AG09309 (cell line): Measurements from ENCODE around the gene MPV17L.
"Not testable (repeated sequence)": the region's sequence is repeated elsewhere in the genome, so short reads cannot be mapped to it uniquely, and the experiment has no call there.

Source experiments
- DNase-seq: peaks from one replicate; pipeline ENCODE4 v3.0.0-alpha.2; 2010; ENCODE audit warnings: low read depth
- H3K4me3 ChIP-seq: 2 replicates; pipeline ENCODE4 v1.5.1; 2011; ENCODE audit warnings: mild to moderate bottlenecking, low read depth, low read length, moderate library complexity; ENCODE audit not compliant: control insufficient read depth
- CTCF ChIP-seq: IDR thresholded peaks from 2 replicates; pipeline ENCODE4 v1.5.1; 2011; ENCODE audit warnings: mild to moderate bottlenecking, low read depth, low read length, inconsistent platforms; ENCODE audit not compliant: insufficient read depth, control insufficient read depth; ENCODE audit errors: missing control alignments

The MPV17L gene

GRCh38 chr16:15440852-15441251 is 45.3 kb downstream of the MPV17L start:
- no peak overlapping the region for H3K4me3 ChIP-seq
- DNase-seq: no peak
- TF ChIP-seq CTCF: no peak

- H3K4me3 ChIP-seq: not testable (repeated sequence)
Observed at GRCh38 chr16:15442140-15442539, 46.6 kb downstream of the MPV17L start.

GRCh38 chr16:15443753-15444152 is 48.2 kb downstream of the MPV17L start:
- no peak for DNase-seq
- TF ChIP-seq CTCF: no peak
- H3K4me3 ChIP-seq: no peak overlapping the region

More at GRCh38 chr16:15442140-15442539, 46.6 kb downstream of the MPV17L start:
- DNase-seq: not testable (repeated sequence)

- no peak overlapping the region for H3K4me3 ChIP-seq
- TF ChIP-seq CTCF: no peak
- DNase-seq: no peak
Observed at GRCh38 chr16:15444264-15444663, 48.7 kb downstream of the MPV17L start.

GRCh38 chr16:15445450-15445849 is 49.9 kb downstream of the MPV17L start:
- no peak for DNase-seq
- TF ChIP-seq CTCF: no peak
- H3K4me3 ChIP-seq: no peak overlapping the region

GRCh38 chr16:15446901-15447300 is 51.3 kb downstream of the MPV17L start:
- DNase-seq: no peak
- TF ChIP-seq CTCF: no peak

GRCh38 chr16:15450624-15451023 is 55.1 kb downstream of the MPV17L start:
- no peak for TF ChIP-seq CTCF
- H3K4me3 ChIP-seq: no peak overlapping the region

More at GRCh38 chr16:15446901-15447300, 51.3 kb downstream of the MPV17L start:
- no peak overlapping the region for H3K4me3 ChIP-seq

More at GRCh38 chr16:15450624-15451023, 55.1 kb downstream of the MPV17L start:
- DNase-seq: no peak
